Right ventricle myocardium superior (tissue), 1 donor: ENCODE data around the gene TMEM250. TPM values are rescaled to one million over a fixed set of nuclear protein-coding genes. Genes with fewer than 3 reads are reported as not detected.
"Not testable (repeated sequence)": the region's sequence is repeated elsewhere in the genome, so short reads cannot be mapped to it uniquely, and the experiment has no call there.

ENCODE experiments used
- ATAC-seq: fragments of 200-7000 bp; cut with Tn5 transposase; one replicate; pipeline ENCODE4 v1.9.1; 2020; ENCODE audit warnings: mild to moderate bottlenecking; ENCODE audit not compliant: poor library complexity
- DNase-seq: peaks from one replicate; pipeline ENCODE4 v3.0.0-alpha.2; 2020
- intact Hi-C: fragments of 100-400 bp; cut with DNase I; formaldehyde crosslinking; loops from one replicate; pipeline ENCODE4 v1.11.2; 2022
- long read RNA-seq: library from polyadenylated mRNA; unstranded; transcript quantifications from one replicate; pipeline ENCODE4 v2.0.0, GENCODE V29; 2021
- total RNA-seq: library from RNA; stranded (reverse); fragmentation: NEBNext Ultra II Directional; extraction: Animal tissue kit (Norgen Biotek cat#: 25700); gene quantifications from one replicate; pipeline ENCODE4 v1.2.1, GENCODE V29; 2021
- donor health status: DM: no; HTN: yes; CAD: no; lungs with severe emphysema.

TMEM250 gene
- total RNA-seq: 16.4 TPM
- long read RNA-seq, transcript TMEM250-201 (2 exons, 2,823 nt): major isoform, 57 of 89 reads
- long read RNA-seq, partial matches to known transcripts: 0 of 89 reads
- long read RNA-seq, other reads (novel, unspliced or antisense): 32 of 89 reads

DNA sequence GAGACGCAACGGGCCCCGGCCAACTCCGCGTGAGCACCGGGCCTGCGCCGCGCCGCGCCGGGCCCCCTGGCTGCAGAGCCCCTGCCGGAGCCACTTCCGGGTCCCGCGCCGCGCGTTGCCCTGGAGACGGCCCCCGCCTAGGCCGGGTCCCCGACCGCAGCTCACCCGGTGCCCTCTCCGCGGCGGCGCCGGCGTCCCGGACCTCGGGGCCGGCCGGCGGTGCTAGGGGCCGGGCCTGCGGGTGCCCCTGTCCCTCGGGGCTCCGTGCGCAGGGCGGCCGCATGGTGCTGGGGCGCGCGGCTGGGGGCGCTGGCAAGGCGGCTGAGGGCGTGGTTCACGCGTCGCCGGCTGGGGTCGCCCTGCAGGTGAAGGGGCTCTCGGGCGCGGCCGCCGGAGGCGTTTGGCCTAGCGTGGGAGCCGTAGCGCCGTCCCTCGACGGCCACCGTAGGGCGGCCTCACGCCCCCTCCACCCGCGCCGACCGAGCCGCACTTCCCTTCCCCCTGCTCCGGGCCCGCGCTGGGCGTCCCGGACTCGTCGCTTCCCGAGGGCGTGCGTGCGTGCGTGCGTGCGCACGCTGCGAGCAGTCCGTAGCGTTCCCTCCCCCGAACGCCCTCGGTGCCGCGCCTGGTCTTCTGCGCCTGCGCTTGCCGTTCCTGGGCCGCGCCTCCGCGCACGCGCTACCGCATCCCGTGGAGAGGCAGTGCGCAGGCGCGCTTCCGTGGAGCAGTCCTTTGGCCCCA is at the start of gene TMEM250:
Gene TMEM250 (minus strand): TSS at position 556 of the 741 bp plus-strand sequence. CDS start 1,975 bp downstream, outside the sequence.
- peak; percentile 87 for ATAC-seq
- peak; percentile 98 for DNase-seq
- intact Hi-C loops: no loop called here

GRCh38 chr9:136163248-136163850 is 44.7 kb upstream of the TMEM250 start:
- ATAC-seq (no peak), DNase-seq (no peak)
- intact Hi-C loops: no loop called here

- DNase-seq: peak; percentile 21
- intact Hi-C loops: no loop called here
- ATAC-seq: no peak
Measured at GRCh38 chr9:136160995-136161610, 42.4 kb upstream of the TMEM250 start.

- intact Hi-C loops: no loop called here
- ATAC-seq (no peak), DNase-seq (peak; percentile 31)
Measured at GRCh38 chr9:136160381-136160841, 41.7 kb upstream of the TMEM250 start.

- no peak for ATAC-seq
- intact Hi-C loops: no loop called here
Measured at GRCh38 chr9:136159851-136160250, 41.2 kb upstream of the TMEM250 start.

DNA sequence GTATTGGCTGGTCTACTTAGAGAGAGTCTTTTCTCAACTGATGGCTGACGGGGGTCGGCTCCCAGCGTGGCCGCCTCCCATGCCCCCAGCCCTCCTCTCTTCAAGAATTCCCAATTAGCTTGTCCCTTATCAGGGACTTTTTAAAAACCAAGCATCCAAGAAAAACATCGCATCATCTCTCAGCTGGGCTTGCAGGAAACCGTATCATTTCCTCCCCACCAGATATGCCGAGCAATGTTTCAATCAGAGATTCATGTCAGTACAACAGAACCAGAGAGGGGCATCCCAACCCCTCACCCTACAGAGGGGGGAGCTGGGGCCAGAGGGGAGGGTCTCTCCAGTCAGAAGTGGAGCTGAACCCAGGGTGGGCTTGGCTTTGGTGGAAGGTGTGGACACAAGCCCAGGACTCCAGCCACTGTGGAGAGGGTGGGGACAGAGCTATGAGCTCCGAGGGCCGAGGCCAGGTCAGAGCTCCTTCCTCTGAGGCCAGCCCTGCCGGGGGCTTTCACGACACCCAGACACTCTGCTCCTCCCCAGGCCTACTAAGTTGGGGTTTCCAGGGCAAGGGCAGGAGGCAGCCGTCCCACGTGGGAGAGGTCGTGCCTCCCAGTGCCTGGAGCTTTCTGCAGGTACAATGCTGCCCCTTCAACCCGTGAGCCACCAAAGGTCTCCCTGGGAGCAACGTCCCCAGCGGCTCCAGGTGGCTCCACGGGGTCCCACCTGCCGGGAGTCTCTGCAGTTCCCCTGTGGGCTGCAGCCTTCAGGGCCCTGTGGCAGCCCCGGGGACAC is 39.0 kb upstream of the TMEM250 start:
- ATAC-seq: no peak
- peak; percentile 14 for DNase-seq
- intact Hi-C loops: no loop called here

More at GRCh38 chr9:136159851-136160250, 41.2 kb upstream of the TMEM250 start:
- peak; percentile 12 for DNase-seq

DNA sequence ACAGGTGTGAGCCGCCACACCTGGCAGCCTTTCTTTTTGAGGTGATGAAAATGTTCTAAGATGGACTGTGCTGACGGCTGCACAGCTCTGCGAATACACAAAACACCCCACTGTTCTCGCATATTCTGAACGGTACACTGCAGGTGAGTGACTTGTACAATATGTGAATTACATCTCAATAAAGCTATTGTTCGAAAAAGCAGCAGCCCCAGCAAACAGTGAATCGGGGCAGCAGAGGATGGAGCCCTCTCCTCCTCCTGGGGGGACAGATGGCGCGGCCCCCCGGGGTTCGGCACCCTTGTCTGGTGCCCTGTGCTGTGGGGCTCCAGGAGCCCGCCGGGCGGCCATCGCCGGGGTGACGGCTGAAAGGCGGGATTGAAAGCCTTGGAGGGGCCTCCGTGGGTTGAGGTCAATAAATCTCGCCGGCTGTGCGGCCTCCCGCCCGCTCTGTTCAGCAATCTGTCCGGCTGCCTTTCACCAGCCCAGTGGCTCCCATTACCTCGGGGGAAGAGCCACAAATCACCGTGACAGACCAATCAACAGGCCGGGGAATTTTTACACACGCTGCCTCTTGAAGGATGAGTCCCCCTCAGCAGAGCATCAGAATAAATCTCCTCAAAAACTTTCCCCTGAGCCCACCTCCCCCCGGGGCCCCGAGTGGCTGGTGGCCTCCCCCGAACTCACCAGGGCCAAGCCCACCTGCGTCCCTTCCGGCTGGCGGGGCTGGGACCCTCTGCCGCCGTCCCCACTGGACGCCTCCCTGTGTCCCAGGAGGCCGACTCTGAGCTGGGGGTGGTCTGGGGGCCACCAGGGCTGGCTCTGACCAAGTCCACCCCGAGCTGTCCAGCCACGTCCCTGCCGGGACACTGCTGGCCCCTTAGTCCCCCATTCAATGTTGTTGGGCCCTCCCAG is 37.8 kb upstream of the TMEM250 start:
- DNase-seq (peak; percentile 27), ATAC-seq (no peak)
- intact Hi-C loops: no loop called here

DNA sequence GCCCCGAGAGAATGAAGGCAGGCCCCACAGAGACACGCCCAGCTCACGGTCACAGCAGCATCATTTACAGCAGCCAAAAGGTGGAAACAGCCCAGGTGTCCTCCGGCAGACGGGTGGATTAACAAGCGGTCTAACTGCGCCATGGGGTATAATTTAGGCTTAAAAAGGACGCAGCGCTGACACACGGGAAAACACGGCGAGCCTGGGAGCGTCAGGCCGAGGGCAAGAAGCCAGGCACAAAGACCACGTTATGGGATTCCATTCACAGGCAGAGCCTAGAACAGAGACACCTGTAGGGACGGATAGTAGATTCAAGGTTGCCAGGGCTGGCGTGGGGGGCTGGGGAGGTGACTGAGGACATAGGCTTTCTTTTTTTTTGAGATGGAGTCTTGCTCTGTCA is 36.9 kb upstream of the TMEM250 start:
- intact Hi-C loops: no loop called here
- ATAC-seq (no peak), DNase-seq (peak; percentile 17)

GRCh38 chr9:136154943-136155342 is 36.3 kb upstream of the TMEM250 start:
- ATAC-seq (no peak), DNase-seq (no peak)
- intact Hi-C loops: no loop called here

DNA sequence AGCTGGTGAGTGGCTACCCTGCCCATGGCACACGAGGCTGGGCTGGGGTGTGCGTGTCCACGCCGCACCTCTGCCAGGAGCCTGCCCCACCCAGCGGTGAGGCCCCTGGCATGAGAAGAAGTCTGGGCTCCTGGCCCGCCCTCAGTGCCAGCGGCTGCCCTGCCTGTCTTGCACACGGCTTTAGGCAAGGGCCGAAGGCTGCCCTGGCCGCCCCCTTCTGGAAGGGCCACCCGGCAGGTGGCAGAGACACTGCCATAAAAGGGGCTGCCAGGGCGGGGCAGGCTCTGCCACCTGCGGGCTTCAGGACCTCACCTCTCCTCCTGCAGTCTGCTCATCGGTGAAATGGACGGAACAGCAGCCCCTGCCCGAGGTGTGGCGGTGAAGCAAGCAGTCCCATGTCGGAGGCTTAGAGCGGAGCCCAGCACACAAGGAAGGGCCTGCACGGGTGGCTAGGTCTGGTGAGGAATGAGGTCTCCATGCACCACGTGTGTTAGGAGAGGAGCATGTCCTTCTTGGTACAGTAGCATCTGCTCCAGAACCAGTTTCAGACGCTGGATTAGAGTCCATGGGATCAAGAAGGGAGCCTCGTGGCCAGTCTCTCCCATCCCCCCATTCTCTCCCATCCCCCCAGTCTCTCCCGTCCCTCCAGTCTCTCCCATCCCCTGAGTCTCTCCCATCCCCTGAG is 34.8 kb upstream of the TMEM250 start:
- intact Hi-C loops: no loop called here
- peak; percentile 30 for DNase-seq
- no peak for ATAC-seq

- intact Hi-C loops: no loop called here
- ATAC-seq (no peak), DNase-seq (peak; percentile 29)
Measured at GRCh38 chr9:136152931-136153330, 34.3 kb upstream of the TMEM250 start.

DNA sequence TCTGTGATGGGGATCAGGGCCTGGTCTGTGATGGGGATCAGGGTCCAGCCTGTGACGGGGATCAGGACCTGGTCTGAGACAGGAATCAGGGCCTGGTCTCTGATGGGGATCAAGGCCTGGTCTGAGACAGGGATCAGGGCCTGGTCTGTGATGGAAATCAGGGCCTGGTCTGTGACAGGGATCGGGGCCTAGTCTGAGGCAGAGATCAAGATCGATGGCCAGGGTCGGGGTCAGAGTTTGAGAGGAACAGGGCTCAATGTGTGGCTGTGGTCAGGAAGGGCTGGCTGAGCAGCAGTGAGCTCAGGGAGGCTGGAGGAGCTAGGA is 33.8 kb upstream of the TMEM250 start:
- no peak for DNase-seq

DNA sequence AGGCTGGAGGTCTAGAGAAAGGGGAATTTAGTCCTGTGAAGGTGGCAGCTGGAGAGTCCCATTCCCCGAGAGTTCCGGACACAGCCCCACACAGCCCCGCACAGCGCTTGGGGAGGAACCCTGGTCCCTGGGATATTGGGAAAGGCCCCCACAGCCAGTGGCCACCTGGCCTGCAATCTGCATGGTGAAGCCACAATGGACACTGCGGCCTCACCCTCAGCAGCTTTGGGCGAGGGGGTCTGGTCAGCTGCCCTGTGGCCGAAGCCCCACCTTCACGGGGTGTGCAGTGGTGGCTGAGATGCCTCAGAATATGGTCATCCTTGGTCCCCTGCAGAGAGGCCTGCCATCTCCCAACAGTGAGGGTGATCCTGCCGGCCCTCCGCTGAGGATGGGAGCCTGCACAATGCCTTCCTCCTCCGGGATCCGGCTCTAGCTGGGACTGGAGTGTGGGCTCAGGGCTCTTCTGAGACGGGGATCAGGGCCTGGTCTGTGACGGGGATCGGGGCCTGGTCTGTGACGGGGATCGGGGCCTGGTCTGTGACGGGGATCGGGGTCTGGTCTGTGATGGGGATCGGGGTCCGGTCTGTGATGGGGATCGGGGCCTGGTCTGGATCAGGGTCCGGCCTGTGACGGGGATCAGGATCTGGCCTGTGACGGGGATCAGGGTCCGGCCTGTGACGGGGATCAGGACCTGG is 33.3 kb upstream of the TMEM250 start:
- no peak for ATAC-seq
- DNase-seq: peak; percentile 8
- intact Hi-C loops: no loop called here

More for the DNA sequence above, 33.8 kb upstream of the TMEM250 start:
- intact Hi-C loops: no loop called here
- no peak for ATAC-seq

GRCh38 chr9:136151214-136151804 is 32.6 kb upstream of the TMEM250 start:
- ATAC-seq (no peak), DNase-seq (peak; percentile 13)
- intact Hi-C loops: no loop called here

- DNase-seq, ATAC-seq, intact Hi-C loops: not testable (repeated sequence)
Measured at GRCh38 chr9:136150664-136151213, 32.1 kb upstream of the TMEM250 start.

GRCh38 chr9:136149853-136150252 is 31.2 kb upstream of the TMEM250 start:
- intact Hi-C loops: no loop called here
- DNase-seq: peak; percentile 12

More at GRCh38 chr9:136149853-136150252, 31.2 kb upstream of the TMEM250 start:
- ATAC-seq: no peak
